Stimulated activated naive CD8-positive, alpha-beta T cell treated with anti-CD3 and anti-CD28 coated beads, Interleukin-15, Interleukin-2, amounts not matched to agents 100 ng/mL and 50 ng/mL, for 24 hours (primary cell): ENCODE results near the gene UCHL5.
"Not testable (repeated sequence)": the region's sequence is repeated elsewhere in the genome, so short reads cannot be mapped to it uniquely, and the experiment has no call there.

Experiments
- H3K27ac Mint-ChIP-seq: one replicate; pipeline ENCODE4 v1.8.0; 2021; ENCODE audit warnings: mild to moderate bottlenecking, mixed read lengths
- H3K27me3 Mint-ChIP-seq: one replicate; pipeline ENCODE4 v1.8.0; 2021; ENCODE audit warnings: mixed read lengths
- H3K36me3 Mint-ChIP-seq: one replicate; pipeline ENCODE4 v1.8.0; 2021; ENCODE audit warnings: low read depth, mixed read lengths
- H3K4me1 Mint-ChIP-seq: one replicate; pipeline ENCODE4 v1.8.0; 2021; ENCODE audit warnings: low read depth, mixed read lengths
- H3K4me3 Mint-ChIP-seq: one replicate; pipeline ENCODE4 v1.8.0; 2021; ENCODE audit warnings: mild to moderate bottlenecking, mixed read lengths
- H3K9me3 Mint-ChIP-seq: one replicate; pipeline ENCODE4 v1.8.0; 2021; ENCODE audit warnings: mixed read lengths

The UCHL5 gene

DNA sequence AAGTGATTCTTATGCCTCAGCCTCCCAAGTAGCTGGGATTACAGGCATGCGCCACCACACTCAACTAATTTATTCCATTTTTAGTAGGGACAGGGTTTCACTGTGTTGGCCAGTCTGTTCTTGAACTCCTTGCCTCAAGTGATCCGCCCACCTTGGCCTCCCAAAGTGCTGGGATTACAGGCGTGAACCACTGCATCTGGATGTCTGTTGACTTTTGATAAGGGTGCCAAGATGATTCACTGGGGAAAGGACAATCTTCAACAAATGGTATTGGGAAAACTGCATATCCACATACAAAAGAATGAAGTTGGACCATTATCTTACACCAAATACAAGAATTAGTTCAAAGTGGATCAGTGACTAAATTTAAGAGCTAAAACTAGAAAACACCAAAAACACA is 20.0 kb upstream of the UCHL5 start:
- Mint-ChIP-seq H3K4me1 (peaks cover 4% of the 10 kb centered on the region), H3K9me3 (no peaks in the 10 kb centered on the region), H3K27me3 (no peaks in the 10 kb centered on the region), H3K27ac (no peak overlapping the region), H3K36me3 (peaks cover 74% of the 10 kb centered on the region), H3K4me3 (no peak overlapping the region)

DNA sequence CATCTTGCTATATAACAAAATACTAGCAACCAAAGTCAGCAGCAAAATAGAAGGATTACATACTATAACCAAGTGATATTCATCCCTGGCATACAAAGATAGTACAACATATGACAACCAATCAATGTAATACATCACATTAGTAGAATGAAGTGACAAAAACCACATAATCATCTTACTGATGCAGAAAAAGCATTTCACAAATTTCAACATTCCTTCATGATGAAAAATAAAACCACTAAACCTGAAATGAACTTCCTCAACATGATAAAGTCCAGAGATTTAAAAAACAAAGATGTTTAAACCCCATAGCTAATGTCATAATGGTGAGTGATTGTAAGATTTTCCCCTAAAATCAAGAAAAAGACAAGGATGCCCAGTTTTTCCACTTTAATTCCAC is 18.8 kb upstream of the UCHL5 start:
- H3K9me3 Mint-ChIP-seq: no peaks in the 10 kb centered on the region
- peaks cover 68% of the 10 kb centered on the region for H3K36me3 Mint-ChIP-seq
- no peak overlapping the region for H3K4me3 Mint-ChIP-seq
- H3K27me3 Mint-ChIP-seq: no peaks in the 10 kb centered on the region
- no peak overlapping the region for H3K27ac Mint-ChIP-seq
- peaks cover 4% of the 10 kb centered on the region for H3K4me1 Mint-ChIP-seq

DNA sequence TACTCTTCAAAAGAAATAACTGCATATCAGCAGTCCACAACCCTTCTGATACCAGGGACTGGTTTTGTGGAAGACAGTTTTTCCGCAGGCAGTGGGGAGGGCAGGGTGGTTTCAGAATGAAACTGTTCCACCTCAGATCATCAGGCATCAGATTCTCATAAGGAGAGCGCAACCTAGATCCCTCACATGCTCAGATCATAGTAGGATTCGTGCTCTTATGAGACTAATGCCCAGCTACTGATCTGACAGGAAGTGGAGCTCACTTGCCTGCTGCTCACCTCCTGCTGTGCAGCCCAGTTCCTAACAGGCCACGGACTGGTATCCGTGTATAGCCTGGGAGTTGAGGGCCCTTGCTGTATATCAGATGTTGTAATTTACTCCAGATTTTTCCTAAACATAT is 11.8 kb upstream of the UCHL5 start:
- Mint-ChIP-seq H3K36me3 (peaks cover 32% of the 10 kb centered on the region), H3K4me1 (peaks cover 50% of the 10 kb centered on the region), H3K27me3 (no peaks in the 10 kb centered on the region), H3K9me3 (no peaks in the 10 kb centered on the region), H3K4me3 (no peak overlapping the region), H3K27ac (peak overlapping the region; percentile 40)

DNA sequence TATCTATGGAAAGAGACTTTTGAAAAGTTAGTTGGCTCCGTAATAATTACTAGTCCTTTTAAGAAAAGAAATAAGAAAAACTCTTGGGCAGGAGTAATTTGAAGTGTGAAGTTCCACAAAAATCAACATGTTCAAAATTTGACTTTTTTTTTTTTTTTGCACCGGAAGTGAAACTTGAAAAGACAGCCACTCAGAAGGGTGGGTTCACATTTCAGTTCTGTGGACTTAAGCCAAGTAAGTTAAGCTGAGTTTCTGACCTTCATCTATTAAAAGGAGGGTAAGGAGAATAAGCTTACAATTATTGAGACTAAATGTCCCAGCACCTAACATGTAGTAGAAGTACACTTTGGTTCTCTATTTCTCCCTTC is 11.2 kb upstream of the UCHL5 start:
- Mint-ChIP-seq H3K27ac (peak overlapping the region; percentile 75), H3K4me1 (peaks cover 52% of the 10 kb centered on the region), H3K4me3 (peak overlapping the region; percentile 43), H3K36me3 (peaks cover 26% of the 10 kb centered on the region), H3K27me3 (no peaks in the 10 kb centered on the region), H3K9me3 (no peaks in the 10 kb centered on the region)

DNA sequence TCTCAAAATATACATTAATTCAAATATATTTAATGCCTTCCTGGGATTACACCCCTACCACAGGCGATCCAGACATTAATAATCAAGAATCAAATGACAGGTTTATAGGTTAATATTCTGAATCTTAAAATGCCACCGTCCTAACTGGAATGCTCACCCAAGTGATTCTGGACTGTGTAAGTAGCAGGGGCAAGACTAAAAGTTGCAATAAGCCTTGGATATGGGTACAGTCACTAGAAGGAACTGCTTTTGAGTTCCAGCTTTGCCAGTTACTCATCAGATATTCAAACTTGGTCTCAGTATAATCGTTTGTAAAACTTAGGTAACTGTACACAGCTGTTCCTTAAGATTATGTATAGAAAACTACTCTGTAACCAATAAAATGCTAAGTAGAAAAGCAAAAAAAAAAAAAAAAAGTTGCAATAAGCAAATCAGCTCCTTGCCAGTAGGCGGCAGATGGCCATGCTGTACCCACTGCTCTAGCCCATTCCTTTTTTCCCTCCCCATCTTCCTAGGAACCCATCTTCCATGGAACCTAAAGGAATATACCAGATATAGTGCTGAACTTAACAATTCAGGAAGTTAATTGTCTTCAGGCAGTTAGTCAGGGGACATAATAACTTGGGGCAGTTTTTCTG is 10.7 kb upstream of the UCHL5 start:
- Mint-ChIP-seq H3K9me3 (no peaks in the 10 kb centered on the region), H3K4me1 (peaks cover 57% of the 10 kb centered on the region), H3K4me3 (peak overlapping the region; percentile 43), H3K27ac (peak overlapping the region; percentile 75), H3K27me3 (no peaks in the 10 kb centered on the region), H3K36me3 (peaks cover 26% of the 10 kb centered on the region)

DNA sequence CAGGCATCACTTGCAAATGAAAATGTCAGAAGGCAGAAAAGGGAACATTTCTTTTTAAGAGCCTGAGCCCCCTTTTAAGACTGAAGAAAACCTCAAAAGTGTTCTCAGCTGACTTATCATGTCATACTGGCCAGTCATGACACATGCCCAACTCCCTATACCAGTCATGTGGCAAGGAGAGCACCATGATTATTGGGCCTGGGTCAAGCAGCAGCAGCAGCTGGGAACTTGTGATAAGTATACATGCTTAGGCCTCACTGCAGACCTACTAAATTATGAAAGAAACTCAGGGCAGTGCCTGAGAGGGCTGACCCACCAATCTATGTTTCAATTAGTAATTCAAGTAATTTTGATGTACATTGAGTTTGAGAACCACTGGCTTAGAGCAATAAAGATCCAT is 8.9 kb upstream of the UCHL5 start:
- Mint-ChIP-seq H3K27me3 (no peaks in the 10 kb centered on the region), H3K27ac (peak overlapping the region; percentile 28), H3K4me3 (no peak overlapping the region), H3K36me3 (peaks cover 23% of the 10 kb centered on the region), H3K4me1 (peaks cover 73% of the 10 kb centered on the region), H3K9me3 (no peaks in the 10 kb centered on the region)

DNA sequence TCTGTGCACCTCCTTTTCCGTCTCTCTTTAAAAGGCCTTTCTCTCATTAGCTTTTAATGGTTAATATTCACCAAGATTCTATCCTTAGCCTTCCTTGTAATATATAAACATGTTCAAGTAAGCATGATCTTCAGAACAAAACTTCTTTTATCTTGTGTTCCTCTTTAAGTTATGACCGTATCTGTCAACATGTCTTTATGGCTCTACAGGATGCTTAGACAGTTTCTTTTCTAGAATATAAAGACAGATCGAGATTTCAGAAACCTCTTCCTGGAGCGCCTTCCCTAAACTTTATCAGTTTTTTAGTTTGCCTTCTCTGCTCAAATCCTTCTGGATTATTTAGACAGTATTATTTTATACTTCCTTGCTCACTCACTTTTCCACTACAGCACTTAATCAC is 7.4 kb upstream of the UCHL5 start:
- peaks cover 25% of the 10 kb centered on the region for H3K36me3 Mint-ChIP-seq
- H3K4me1 Mint-ChIP-seq: peaks cover 83% of the 10 kb centered on the region
- H3K27me3 Mint-ChIP-seq: no peaks in the 10 kb centered on the region
- peak overlapping the region; percentile 17 for H3K27ac Mint-ChIP-seq
- H3K9me3 Mint-ChIP-seq: no peaks in the 10 kb centered on the region
- H3K4me3 Mint-ChIP-seq: no peak overlapping the region

DNA sequence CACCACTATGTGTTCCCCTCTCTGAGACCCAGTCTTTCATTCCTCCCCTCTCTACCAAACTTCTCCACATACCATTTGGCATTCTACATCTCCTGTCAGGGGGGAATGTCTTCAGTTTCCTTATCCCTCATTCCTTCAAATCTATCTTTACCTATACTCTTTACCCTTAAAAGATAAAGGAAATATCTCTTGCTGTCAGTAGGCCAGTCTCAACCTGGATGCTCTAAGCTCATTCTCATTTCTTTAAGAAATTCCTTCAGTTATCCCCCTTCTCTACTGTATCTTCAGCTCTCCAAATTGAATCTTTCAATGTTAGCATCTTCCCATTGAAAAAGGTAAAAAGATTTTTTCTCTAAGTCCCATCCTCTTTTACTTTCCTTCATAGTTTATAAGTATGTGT is 6.8 kb upstream of the UCHL5 start:
- Mint-ChIP-seq H3K36me3 (peaks cover 28% of the 10 kb centered on the region), H3K27me3 (no peaks in the 10 kb centered on the region), H3K9me3 (no peaks in the 10 kb centered on the region), H3K4me1 (peaks cover 83% of the 10 kb centered on the region), H3K4me3 (no peak overlapping the region), H3K27ac (peak overlapping the region; percentile 17)

DNA sequence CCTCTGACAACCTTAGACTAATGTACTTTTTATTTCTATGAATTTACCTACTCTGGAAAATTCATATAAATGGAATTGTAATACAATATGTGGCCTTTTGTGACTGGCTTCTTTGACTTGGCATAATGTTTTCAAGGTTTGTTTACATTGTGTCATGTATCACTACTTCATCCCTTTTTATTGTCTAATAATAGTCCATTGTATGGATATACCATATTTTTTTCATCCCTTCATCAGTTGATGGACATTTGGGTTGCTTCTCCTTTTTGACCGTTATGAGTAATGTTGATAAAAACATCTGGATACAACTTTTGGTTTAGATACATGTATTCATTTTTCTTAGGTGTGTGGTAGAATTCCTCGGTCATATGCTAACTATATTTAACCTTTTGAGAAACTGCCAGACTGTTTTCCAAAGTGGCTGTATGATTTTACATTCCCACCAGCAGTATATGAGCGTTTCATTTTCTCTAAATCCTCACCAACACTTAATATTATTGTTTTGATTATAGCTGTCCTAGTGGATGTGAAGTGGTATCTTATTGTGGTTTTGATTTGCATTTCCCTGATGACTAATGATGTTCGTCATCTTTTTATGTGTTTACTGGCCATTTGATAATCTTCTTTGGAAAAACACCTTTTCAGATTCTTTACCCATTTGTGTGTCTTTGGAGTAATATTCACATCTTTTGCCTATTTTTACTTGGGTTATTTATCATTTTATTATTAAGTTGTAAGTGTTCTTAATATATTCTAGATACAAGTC is 3.7 kb upstream of the UCHL5 start:
- Mint-ChIP-seq H3K27me3 (no peaks in the 10 kb centered on the region), H3K4me3 (peak overlapping the region; percentile 60), H3K27ac (peak overlapping the region; percentile 39), H3K4me1 (peaks cover 69% of the 10 kb centered on the region), H3K36me3 (peaks cover 16% of the 10 kb centered on the region), H3K9me3 (no peaks in the 10 kb centered on the region)

DNA sequence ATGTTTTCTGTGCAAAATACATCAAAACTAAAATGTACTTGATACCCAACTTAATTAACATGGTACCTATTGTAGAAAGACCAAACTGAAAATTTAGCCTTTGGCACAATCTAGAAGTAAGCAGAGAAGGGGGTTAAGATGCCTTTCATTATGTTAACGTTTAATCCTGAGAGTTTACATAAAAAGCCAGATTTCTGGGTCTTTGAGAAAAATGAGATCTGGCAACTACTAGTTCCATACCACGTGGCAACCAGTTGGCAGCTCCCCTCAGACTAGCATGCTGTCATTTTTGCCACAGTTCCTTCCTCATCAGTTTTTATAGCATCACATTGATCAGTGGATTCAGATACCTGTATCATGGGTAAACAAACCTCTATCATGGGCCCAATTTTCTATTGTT is 1.8 kb upstream of the UCHL5 start:
- no peaks in the 10 kb centered on the region for H3K9me3 Mint-ChIP-seq
- H3K27ac Mint-ChIP-seq: peak overlapping the region; percentile 61
- peaks cover 32% of the 10 kb centered on the region for H3K36me3 Mint-ChIP-seq
- H3K4me3 Mint-ChIP-seq: peak overlapping the region; percentile 93
- H3K4me1 Mint-ChIP-seq: peaks cover 69% of the 10 kb centered on the region
- no peaks in the 10 kb centered on the region for H3K27me3 Mint-ChIP-seq

DNA sequence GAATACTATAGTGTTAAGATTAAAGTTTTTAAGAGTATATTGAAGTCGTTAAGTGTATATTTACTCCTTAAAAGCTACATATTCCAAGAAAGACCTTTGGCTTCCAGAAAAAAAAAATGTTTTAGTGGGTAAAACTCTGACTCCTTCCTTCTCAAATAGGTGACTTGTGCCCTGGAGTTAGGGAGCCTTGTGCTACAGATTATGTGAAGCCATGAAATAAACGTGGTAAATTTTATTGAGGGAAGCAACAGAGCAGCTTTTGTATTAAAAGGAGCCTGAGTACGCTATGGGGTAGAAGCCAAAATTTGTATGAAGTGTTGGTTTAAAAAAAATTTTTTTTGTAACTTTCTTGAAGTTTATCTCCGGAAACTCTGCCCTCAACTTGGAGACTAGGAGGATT is 1.2 kb upstream of the UCHL5 start:
- Mint-ChIP-seq H3K4me3 (peak overlapping the region; percentile 93), H3K9me3 (no peaks in the 10 kb centered on the region), H3K27ac (peak overlapping the region; percentile 69), H3K36me3 (peaks cover 32% of the 10 kb centered on the region), H3K4me1 (peaks cover 64% of the 10 kb centered on the region), H3K27me3 (no peaks in the 10 kb centered on the region)

DNA sequence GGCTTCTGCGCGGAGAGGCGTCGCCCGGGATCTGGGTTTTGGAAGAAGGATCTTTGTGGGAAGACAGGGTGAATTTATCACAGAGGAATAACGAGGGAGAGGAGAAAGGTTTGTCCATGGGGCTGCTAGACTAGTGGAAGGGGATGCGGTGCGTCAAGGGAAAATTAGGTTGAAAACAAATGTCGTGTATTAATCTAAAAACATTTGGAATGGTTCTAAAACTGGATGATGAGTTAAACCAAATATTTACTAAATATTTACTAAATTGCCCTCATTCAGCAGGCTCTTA is 899 bp upstream of the UCHL5 start:
- Mint-ChIP-seq H3K36me3 (peaks cover 32% of the 10 kb centered on the region), H3K9me3 (no peaks in the 10 kb centered on the region), H3K27me3 (no peaks in the 10 kb centered on the region), H3K27ac (peak overlapping the region; percentile 99), H3K4me1 (peaks cover 62% of the 10 kb centered on the region), H3K4me3 (peak overlapping the region; percentile 93)

DNA sequence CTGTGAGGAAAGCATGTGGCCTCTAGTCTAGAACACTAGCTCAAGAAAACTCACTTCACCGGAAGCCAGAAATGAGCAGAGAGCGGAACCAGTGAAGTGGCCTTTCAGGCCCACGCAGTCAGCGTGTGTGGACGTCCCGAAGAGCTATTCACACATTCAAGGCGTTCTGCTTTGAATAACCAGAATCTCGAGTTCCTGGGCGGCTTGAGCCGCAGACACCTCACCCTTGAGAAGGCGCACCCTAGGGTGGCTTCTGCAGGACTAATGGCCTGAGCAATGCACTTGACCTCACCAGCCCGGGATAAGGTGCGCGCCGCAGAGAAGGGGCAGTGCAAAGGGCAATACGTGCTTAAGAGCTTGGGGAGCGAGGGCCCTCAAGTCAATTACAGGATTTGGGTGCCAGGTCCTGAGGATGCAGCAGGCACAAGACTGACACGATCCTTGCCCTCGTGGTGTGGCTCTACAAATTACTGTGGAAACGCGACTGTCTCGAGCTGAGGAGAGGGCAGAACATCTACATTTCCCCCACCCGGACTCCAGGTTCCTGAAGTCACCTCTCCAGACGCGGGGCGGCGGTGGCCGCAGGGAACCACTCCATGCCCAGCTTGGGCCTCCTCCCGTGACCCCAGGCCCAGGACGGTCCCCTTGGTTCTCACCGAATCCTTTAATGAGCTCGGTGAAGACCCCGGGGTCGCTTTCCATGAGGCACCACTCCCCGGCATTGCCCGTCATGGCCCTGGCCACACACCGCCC is 455 bp downstream of the UCHL5 start:
- Mint-ChIP-seq H3K27me3 (no peaks in the 10 kb centered on the region), H3K4me3 (peak overlapping the region; percentile 93), H3K36me3 (peaks cover 39% of the 10 kb centered on the region), H3K9me3 (no peaks in the 10 kb centered on the region), H3K27ac (peak overlapping the region; percentile 99), H3K4me1 (peaks cover 60% of the 10 kb centered on the region)

DNA sequence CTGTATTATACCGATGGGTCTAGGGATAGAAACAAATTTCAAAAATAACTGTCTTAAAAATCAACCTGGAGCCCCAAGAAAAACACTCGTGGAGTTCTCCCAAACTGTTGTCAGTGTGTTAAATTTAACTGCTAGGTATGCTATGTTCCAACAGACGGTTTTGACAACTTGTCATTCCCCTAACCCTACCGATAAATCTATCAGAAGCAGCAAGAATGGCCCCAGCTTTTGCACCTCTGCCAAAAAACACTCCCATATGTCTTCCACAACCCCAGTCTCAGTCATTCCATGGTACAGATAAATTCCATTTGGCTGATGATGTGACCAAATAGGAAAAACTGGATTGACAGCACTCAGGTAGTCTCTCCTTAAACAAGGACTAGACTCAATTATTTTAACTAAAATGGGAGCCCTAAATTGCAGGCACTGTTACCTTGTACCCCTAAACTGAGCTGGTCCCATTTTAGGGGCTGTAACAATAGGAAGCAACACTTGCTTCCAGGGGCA is 4.9 kb downstream of the UCHL5 start:
- Mint-ChIP-seq H3K4me1 (peaks cover 31% of the 10 kb centered on the region), H3K27ac (no peak overlapping the region), H3K36me3 (peaks cover 40% of the 10 kb centered on the region), H3K27me3 (no peaks in the 10 kb centered on the region), H3K9me3 (no peaks in the 10 kb centered on the region), H3K4me3 (no peak overlapping the region)

DNA sequence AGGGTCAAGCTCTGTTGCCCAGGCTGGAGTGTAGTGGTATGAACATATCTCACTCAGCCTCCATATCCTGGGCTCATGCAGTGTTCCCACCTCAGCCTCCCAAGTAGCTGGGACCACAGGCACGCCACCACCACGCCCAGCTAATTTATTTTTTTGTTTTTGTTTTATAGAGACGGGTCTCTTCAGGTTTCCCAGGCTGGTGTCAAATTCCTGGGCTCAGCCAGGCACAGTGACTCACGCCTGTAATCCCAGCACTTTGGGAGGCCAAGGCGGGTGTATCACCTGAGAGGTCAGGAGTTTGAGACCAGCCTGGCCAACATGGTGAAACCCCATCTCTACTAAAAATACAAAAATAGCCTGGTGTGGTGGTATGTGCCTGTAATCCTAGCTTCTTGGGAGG is 10.2 kb downstream of the UCHL5 start:
- H3K27ac Mint-ChIP-seq, H3K4me1 Mint-ChIP-seq, H3K9me3 Mint-ChIP-seq, H3K27me3 Mint-ChIP-seq, H3K4me3 Mint-ChIP-seq: not testable (repeated sequence)
- peaks cover 53% of the 10 kb centered on the region for H3K36me3 Mint-ChIP-seq
